GM12878 (cell line): ENCODE results near the gene DUSP8. TPM values are rescaled to one million over a fixed set of nuclear protein-coding genes. Genes with fewer than 3 reads are reported as not detected.

Experiments used
- CBX5 ChIP-seq: sonication (generic); IDR thresholded peaks from 2 replicates; pipeline ENCODE4 v1.6.1; 2016; ENCODE audit warnings: low read depth, moderate library complexity, mild to moderate bottlenecking, inconsistent platforms
- CUX1 ChIP-seq: IDR thresholded peaks from 2 replicates; pipeline ENCODE4 v1.6.1; 2012; ENCODE audit warnings: improper control_type of control experiment, low read depth, low read length; ENCODE audit not compliant: insufficient replicate concordance
- HSF1 ChIP-seq: fragments of 150-350 bp; IDR thresholded peaks from 2 replicates; pipeline ENCODE4 v1.6.1; 2014; ENCODE audit warnings: mild to moderate bottlenecking, low read depth, low read length
- PRDM15 ChIP-seq: fragments of 450-650 bp; formaldehyde crosslinking; IDR thresholded peaks from 2 replicates; pipeline ENCODE4 v1.4.0; 2020; ENCODE audit warnings: mild to moderate bottlenecking, moderate library complexity
- RAD21 ChIP-seq: IDR thresholded peaks from 2 replicates; pipeline ENCODE4 v1.6.1; 2011; ENCODE audit warnings: mild to moderate bottlenecking, low read depth, low read length, moderate library complexity; ENCODE audit not compliant: insufficient read depth
- SUPT20H ChIP-seq: IDR thresholded peaks from 2 replicates; pipeline ENCODE4 v1.6.1; 2011; ENCODE audit warnings: low read depth, mild to moderate bottlenecking, low read length, moderate library complexity, borderline replicate concordance; ENCODE audit not compliant: control insufficient read depth
- YY1 ChIP-seq: IDR thresholded peaks from 2 replicates; pipeline ENCODE4 v1.6.1; 2011; ENCODE audit warnings: low read depth, mild to moderate bottlenecking, low read length
- ZZZ3 ChIP-seq: IDR thresholded peaks from 2 replicates; pipeline ENCODE4 v1.6.1; 2011; ENCODE audit warnings: low read depth; ENCODE audit not compliant: control insufficient read depth, insufficient read length
- polyA plus RNA-seq, 11 experiments: library from polyadenylated mRNA; depleted of rRNA in 4 of 11; unstranded in 6 of 11; stranded (reverse) in 5 of 11; fragments of >200 nt; fragmentation: Nextera tagmentation in 4 of 11; fragmentation: Illumina TruSeq in 1 of 11; extraction: Ambion mirVana in 4 of 11; extraction: Trizol in 1 of 11; gene quantifications; 1 replicate in 1 of 11; 2 replicates in 10 of 11; pipeline versions ENCODE4 v1.2.1 to v1.2.3, GENCODE V29; 2011 to 2016; ENCODE audit warnings: inconsistent platforms in 2 of 11, missing spikeins in 2 of 11, low read depth in 1 of 11
- total RNA-seq, 4 experiments: library from RNA; depleted of rRNA in 3 of 4; stranded (reverse); fragments of >200 nt in 3 of 4; fragmentation: Illumina TruSeq in 1 of 4; extraction: Trizol in 1 of 4; gene quantifications; 2 replicates each; pipeline versions ENCODE4 v1.2.1 to v1.2.3, GENCODE V29; 2013 to 2021

DUSP8 gene
- total and polyA plus RNA-seq, 10 of the 15 experiments (the other 5 are each of a cell fraction or from before 2014, with no cell fraction given) = 0.04 to 1.7 (median 0.26) TPM; not detected in 6

- TF ChIP-seq HSF1 (no peak), ZZZ3 (no peak), YY1 (no peak), CUX1 (no peak), RAD21 (no peak), PRDM15 (CRISPR knock-in tag) (no peak), SUPT20H (no peak), CBX5 (no peak)
Measured at GRCh38 chr11:1534171-1534570, 37.9 kb downstream of the DUSP8 start (continued).
